DOHH2 (cell line): ENCODE results near the gene SIGLEC12.

ENCODE experiments used
- H3F3A ChIP-seq: fragments of 200-600 bp; sonication (generic), shearing (Covaris generic); 2 replicates; pipeline ENCODE4 v1.6.0; 2016; ENCODE audit warnings: antibody characterized with exemption, mild to moderate bottlenecking; ENCODE audit not compliant: control insufficient read depth, insufficient read depth
- H3K27ac ChIP-seq: fragments of 200-600 bp; sonication (generic); 2 replicates; pipeline ENCODE4 v1.5.1; 2014; ENCODE audit warnings: low read depth, mild to moderate bottlenecking, low read length, moderate library complexity
- H3K27me3 ChIP-seq: fragments of 200-600 bp; sonication (generic); 2 replicates; pipeline ENCODE4 v1.6.1; 2014; ENCODE audit warnings: mild to moderate bottlenecking, low read length, mixed read lengths; ENCODE audit not compliant: control insufficient read depth
- H3K36me3 ChIP-seq: fragments of 200-600 bp; sonication (generic); 2 replicates; pipeline ENCODE4 v1.6.1; 2014; ENCODE audit warnings: mild to moderate bottlenecking, low read length, moderate library complexity, mixed read lengths; ENCODE audit not compliant: control insufficient read depth
- H3K4me1 ChIP-seq: fragments of 200-600 bp; sonication (generic); 2 replicates; pipeline ENCODE4 v1.6.1; 2014; ENCODE audit warnings: mild to moderate bottlenecking, low read length, mixed read lengths; ENCODE audit not compliant: control insufficient read depth
- H3K4me2 ChIP-seq: fragments of 200-600 bp; sonication (generic); 2 replicates; pipeline ENCODE4 v1.6.0; 2014; ENCODE audit warnings: mild to moderate bottlenecking, low read length, moderate library complexity
- H3K4me3 ChIP-seq: fragments of 200-600 bp; sonication (generic); 2 replicates; pipeline ENCODE4 v1.5.1; 2014; ENCODE audit warnings: mild to moderate bottlenecking, low read length, mixed read lengths
- H3K79me2 ChIP-seq: fragments of 200-600 bp; sonication (generic); 2 replicates; pipeline ENCODE4 v1.6.1; 2014; ENCODE audit warnings: mild to moderate bottlenecking, low read length, mixed read lengths; ENCODE audit not compliant: control insufficient read depth
- H3K9me2 ChIP-seq: fragments of 200-600 bp; sonication (generic); replicated peaks from 2 replicates; pipeline ENCODE4 v1.6.1; 2014; ENCODE audit warnings: mild to moderate bottlenecking, low read length, mixed read lengths; ENCODE audit not compliant: control insufficient read depth
- H3K9me3 ChIP-seq: fragments of 200-600 bp; sonication (generic); 2 replicates; pipeline ENCODE4 v1.6.1; 2014; ENCODE audit warnings: antibody characterized with exemption, low read length, mixed read lengths; ENCODE audit not compliant: control insufficient read depth, insufficient read depth
- H4K20me1 ChIP-seq: fragments of 200-600 bp; sonication (generic); 2 replicates; pipeline ENCODE4 v1.6.0; 2014; ENCODE audit warnings: low read depth, mild to moderate bottlenecking, antibody characterized with exemption, low read length, moderate library complexity; ENCODE audit not compliant: control insufficient read depth, insufficient read depth
- CTCF ChIP-seq: fragments of 200-600 bp; sonication (generic); IDR thresholded peaks from one replicate; pipeline ENCODE4 v1.5.1; 2014; ENCODE audit warnings: antibody characterized with exemption, mild to moderate bottlenecking, low read depth, low read length; ENCODE audit not compliant: poor library complexity, severe bottlenecking
- EZH2phosphoT487 ChIP-seq: fragments of 200-600 bp; sonication (generic); IDR thresholded peaks from 2 replicates; pipeline ENCODE4 v1.6.1; 2017; ENCODE audit warnings: borderline replicate concordance, mild to moderate bottlenecking, antibody characterized with exemption, low read length, moderate library complexity, mixed read lengths

SIGLEC12 gene

GRCh38 chr19:51548891-51549305, 47.3 kb upstream of the SIGLEC12 start:
- Histone ChIP-seq H3F3A (no peaks in the 10 kb centered on the region), H3K4me3 (no peak overlapping the region), H3K4me2 (peak overlapping the region; percentile 21; the same call in 1 of the 2 replicates), H4K20me1 (no peaks in the 10 kb centered on the region), H3K9me3 (no peaks in the 10 kb centered on the region), H3K4me1 (peaks cover 27% of the 10 kb centered on the region), H3K27ac (no peak overlapping the region), H3K9me2 (no peaks in the 10 kb centered on the region), H3K27me3 (peaks cover 32% of the 10 kb centered on the region), H3K79me2 (no peaks in the 10 kb centered on the region), H3K36me3 (no peaks in the 10 kb centered on the region)
- TF ChIP-seq CTCF (no peak), EZH2phosphoT487 (no peak)

GRCh38 chr19:51548213-51548651, 46.6 kb upstream of the SIGLEC12 start:
- Histone ChIP-seq H4K20me1 (no peaks in the 10 kb centered on the region), H3K9me2 (no peaks in the 10 kb centered on the region), H3K9me3 (no peaks in the 10 kb centered on the region), H3K36me3 (no peaks in the 10 kb centered on the region), H3K4me2 (no peak overlapping the region), H3K4me3 (no peak overlapping the region), H3K79me2 (no peaks in the 10 kb centered on the region), H3K4me1 (peaks cover 27% of the 10 kb centered on the region), H3K27ac (no peak overlapping the region), H3K27me3 (peaks cover 33% of the 10 kb centered on the region), H3F3A (no peaks in the 10 kb centered on the region)
- TF ChIP-seq EZH2phosphoT487 (no peak), CTCF (no peak)

GRCh38 chr19:51547397-51548212, 46.0 kb upstream of the SIGLEC12 start:
- H3K9me2 ChIP-seq = no peaks in the 10 kb centered on the region
- no peaks in the 10 kb centered on the region for H4K20me1 ChIP-seq
- peaks cover 27% of the 10 kb centered on the region for H3K4me1 ChIP-seq
- no peaks in the 10 kb centered on the region for H3K9me3 ChIP-seq
- H3K79me2 ChIP-seq = no peaks in the 10 kb centered on the region
- TF ChIP-seq EZH2phosphoT487 = no peak
- no peak for TF ChIP-seq CTCF
- H3K4me2 ChIP-seq = no peak overlapping the region
- no peaks in the 10 kb centered on the region for H3K36me3 ChIP-seq
- H3K27ac ChIP-seq = no peak overlapping the region
- H3K4me3 ChIP-seq = no peak overlapping the region
- no peaks in the 10 kb centered on the region for H3F3A ChIP-seq
- H3K27me3 ChIP-seq = peaks cover 35% of the 10 kb centered on the region
